ENCODE measurements around the gene PHOSPHO2. TPM values are rescaled to one million over a fixed set of nuclear protein-coding genes. Genes with fewer than 3 reads are reported as not detected.

Gene PHOSPHO2
- total RNA-seq, 2 experiments from 2014 or later = 4.5 to 6.5 TPM

DNA sequence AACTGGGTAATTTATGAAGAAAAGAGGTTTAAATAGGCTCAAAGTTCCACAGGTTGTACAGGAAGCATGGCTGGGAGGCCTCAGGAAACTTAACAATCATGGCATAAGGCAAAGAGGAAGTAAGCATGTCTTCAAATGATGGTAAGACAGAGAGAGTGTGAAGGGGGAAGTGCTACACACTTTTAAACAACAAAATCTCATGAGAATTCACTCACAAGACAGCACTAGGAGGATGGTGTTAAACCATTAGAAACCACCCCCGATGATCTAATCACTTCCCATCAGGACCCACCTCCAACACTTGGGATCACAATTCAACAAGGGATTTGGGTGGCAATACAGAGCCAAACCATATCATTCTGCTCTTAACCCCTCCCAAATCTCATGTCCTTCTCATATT, 34.9 kb upstream of the PHOSPHO2 start:
- Mint-ChIP-seq H3K9me3 (no peaks in the 10 kb centered on the region), H3K36me3 (ENCODE audit: low read depth) (no peaks in the 10 kb centered on the region), H3K27me3 (peaks cover 15% of the 10 kb centered on the region), H3K4me3 (no peak overlapping the region), H3K27ac (no peak overlapping the region), H3K4me1 (ENCODE audit: low read depth) (no peaks in the 10 kb centered on the region)
- intact Hi-C loops (cut with DNase I, micrococcal nuclease) = no loop called here
- DNase-seq (no peak), ATAC-seq (ENCODE audit: poor library complexity) (no peak)
- no peaks in the 10 kb centered on the region for H3K4me1 ChIP-seq (ENCODE audit: insufficient read depth, low read length)
- POLR2A ChIA-PET = no interaction called here
- no peaks in the 10 kb centered on the region for H3K9me3 ChIP-seq (ENCODE audit: control insufficient read depth in 1 of 2, insufficient read depth in 1 of 2, low read length in 2 of 2)
- H3K4me3 ChIP-seq (ENCODE audit: low read length) = no peak overlapping the region
- H3K27me3 ChIP-seq (ENCODE audit: control insufficient read depth in 1 of 2, insufficient read depth in 2 of 2, low read length in 2 of 2) = no peaks in the 10 kb centered on the region
- H3K36me3 ChIP-seq (ENCODE audit: insufficient read depth, low read length) = no peaks in the 10 kb centered on the region
- CTCF ChIA-PET = no interaction called here
- TF ChIP-seq CTCF (IDR thresholded peaks at IDR 0.05) = no peak
- H3K27ac ChIP-seq (ENCODE audit: low read depth in 1 of 2, low read length in 2 of 2) = no peak overlapping the region

DNA sequence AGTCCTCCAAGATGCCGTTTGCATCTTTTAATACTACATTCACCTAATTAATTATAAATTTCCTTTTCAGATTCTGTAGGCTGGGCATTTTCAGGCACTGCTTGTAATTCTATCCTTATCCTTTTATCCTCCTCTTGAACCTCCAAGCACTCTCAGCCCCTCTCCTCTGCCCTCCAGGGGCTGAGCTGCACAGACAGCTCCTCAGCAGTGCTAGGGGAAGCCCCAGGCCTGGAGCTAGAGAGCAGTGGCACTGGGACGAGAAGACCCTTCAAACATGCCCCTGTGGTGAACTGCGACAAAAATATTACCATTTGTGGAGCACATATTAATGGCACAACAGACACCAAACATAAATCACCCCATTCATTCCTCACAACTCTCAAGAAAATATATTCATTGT, 33.0 kb upstream of the PHOSPHO2 start:
- Histone ChIP-seq H3K27me3 (ENCODE audit: control insufficient read depth in 1 of 2, insufficient read depth in 2 of 2, low read length in 2 of 2) (no peaks in the 10 kb centered on the region), H3K4me1 (ENCODE audit: insufficient read depth, low read length) (no peaks in the 10 kb centered on the region), H3K9me3 (ENCODE audit: control insufficient read depth in 1 of 2, insufficient read depth in 1 of 2, low read length in 2 of 2) (no peaks in the 10 kb centered on the region), H3K36me3 (ENCODE audit: insufficient read depth, low read length) (no peaks in the 10 kb centered on the region), H3K27ac (ENCODE audit: low read depth in 1 of 2, low read length in 2 of 2) (no peak overlapping the region), H3K4me3 (ENCODE audit: low read length) (no peak overlapping the region)
- H3K27me3 Mint-ChIP-seq = no peaks in the 10 kb centered on the region
- H3K36me3 Mint-ChIP-seq (ENCODE audit: low read depth) = no peaks in the 10 kb centered on the region
- ChIA-PET POLR2A (no interaction called here), CTCF (no interaction called here)
- TF ChIP-seq CTCF (IDR thresholded peaks at IDR 0.05) = no peak
- H3K4me3 Mint-ChIP-seq = no peak overlapping the region
- DNase-seq = no peak
- no peaks in the 10 kb centered on the region for H3K4me1 Mint-ChIP-seq (ENCODE audit: low read depth)
- no peaks in the 10 kb centered on the region for H3K9me3 Mint-ChIP-seq
- intact Hi-C loops (cut with DNase I, micrococcal nuclease) = no loop called here
- H3K27ac Mint-ChIP-seq = no peak overlapping the region
- ATAC-seq (ENCODE audit: poor library complexity) = no peak

DNA sequence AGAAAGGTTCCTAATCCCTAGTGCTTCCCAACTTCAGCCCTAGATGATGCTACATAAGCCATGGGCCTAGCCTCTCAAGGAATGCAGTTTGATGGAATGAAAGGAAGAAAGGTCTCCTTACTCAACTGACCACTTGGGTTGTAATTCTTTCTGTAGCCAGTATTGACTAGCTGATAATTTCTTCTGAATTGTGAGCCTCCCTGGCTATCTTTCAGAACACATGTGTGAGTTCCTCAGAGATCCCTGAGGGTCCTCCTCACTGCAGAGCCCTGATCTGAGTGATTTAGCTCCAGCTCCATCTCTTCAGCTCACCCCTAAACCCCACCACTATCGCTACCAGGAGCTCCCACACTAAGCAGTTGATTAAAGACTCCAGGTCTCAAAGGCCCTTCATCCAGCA, 31.5 kb upstream of the PHOSPHO2 start:
- intact Hi-C loops (cut with DNase I, micrococcal nuclease) = no loop called here
- Mint-ChIP-seq H3K4me3 (no peak overlapping the region), H3K4me1 (ENCODE audit: low read depth) (no peaks in the 10 kb centered on the region), H3K36me3 (ENCODE audit: low read depth) (no peaks in the 10 kb centered on the region), H3K9me3 (no peaks in the 10 kb centered on the region), H3K27ac (no peak overlapping the region), H3K27me3 (no peaks in the 10 kb centered on the region)
- Histone ChIP-seq H3K9me3 (ENCODE audit: control insufficient read depth in 1 of 2, insufficient read depth in 1 of 2, low read length in 2 of 2) (no peaks in the 10 kb centered on the region), H3K36me3 (ENCODE audit: insufficient read depth, low read length) (no peaks in the 10 kb centered on the region), H3K4me1 (ENCODE audit: insufficient read depth, low read length) (no peaks in the 10 kb centered on the region), H3K27me3 (ENCODE audit: control insufficient read depth in 1 of 2, insufficient read depth in 2 of 2, low read length in 2 of 2) (no peaks in the 10 kb centered on the region), H3K4me3 (ENCODE audit: low read length) (no peak overlapping the region), H3K27ac (ENCODE audit: low read depth in 1 of 2, low read length in 2 of 2) (no peak overlapping the region)
- no peak for TF ChIP-seq CTCF (IDR thresholded peaks at IDR 0.05)
- ATAC-seq (ENCODE audit: poor library complexity) = no peak
- DNase-seq = no peak
- CTCF ChIA-PET = no interaction called here
- POLR2A ChIA-PET = no interaction called here

Data from CD4-positive, alpha-beta T cell (primary cell).